Stomach (tissue), 4 donors: Measurements from ENCODE around the gene ZNF683.

Source experiments
- EP300 ChIP-seq: sonication (generic); formaldehyde crosslinking; IDR thresholded peaks from one replicate; pipeline ENCODE4 v1.6.1; 2017; ENCODE audit warnings: antibody characterized with exemption
- POLR2A ChIP-seq, 4 donors: fragments of 450-650 bp; IDR thresholded peaks; one replicate each; pipeline ENCODE4 v1.6.1; 2016; ENCODE audit warnings: antibody characterized with exemption in 4 of 4, control low read depth in 2 of 4, mild to moderate bottlenecking in 1 of 4, moderate library complexity in 1 of 4

GRCh38 chr1:26324550-26324949 lies 48.0 kb downstream of the ZNF683 start:
- TF ChIP-seq POLR2A (IDR thresholded peaks at IDR 0.05) = no peak
- no peak for TF ChIP-seq EP300
